Measurements from ENCODE around the gene PPP1R11. TPM values are rescaled to one million over a fixed set of nuclear protein-coding genes. Genes with fewer than 3 reads are reported as not detected.

PPP1R11 gene
- total and polyA plus RNA-seq, 2 of the 13 experiments (the other 11 are each of a cell fraction or from before 2014, with no cell fraction given), result 32.1 to 58.9 TPM

DNA sequence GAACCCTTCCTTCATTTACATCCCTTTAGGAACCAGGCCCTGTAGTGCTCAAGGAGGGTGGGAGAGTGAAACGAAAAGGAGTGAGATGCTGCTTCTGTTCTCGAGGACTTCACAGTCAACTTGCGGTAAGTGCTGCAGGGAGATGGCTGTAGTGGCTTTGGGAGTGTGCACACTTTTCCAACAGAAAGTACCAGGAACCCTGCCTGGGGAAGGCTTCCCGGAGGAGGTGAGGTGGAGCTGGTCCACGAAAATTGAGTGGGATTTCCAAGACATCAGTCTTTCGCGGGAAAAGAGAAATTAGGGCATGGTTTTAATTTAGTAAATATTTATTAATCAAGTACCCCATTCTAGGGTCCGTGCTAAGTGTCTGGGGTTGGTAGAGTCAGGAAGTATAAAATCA, 33.2 kb downstream of the PPP1R11 start:
- intact Hi-C loops (cut with micrococcal nuclease; ENCODE audit: unreplicated experiment), result no loop called here
- Histone ChIP-seq H3K27ac (ENCODE audit: extremely low read length, insufficient read depth, low read length) (peak overlapping the region; percentile 79), H3K79me2 (ENCODE audit: insufficient read depth, low read length) (peaks cover 9% of the 10 kb centered on the region), H3K4me1 (ENCODE audit: insufficient read depth, low read length) (peaks cover 86% of the 10 kb centered on the region), H4K20me1 (ENCODE audit: insufficient read depth, low read length) (no peaks in the 10 kb centered on the region), H3K9ac (ENCODE audit: insufficient read depth, low read depth, low read length) (peak overlapping the region; percentile 79; the same call in 1 of the 2 replicates), H3K27me3 (ENCODE audit: control insufficient read depth in 1 of 2, insufficient read depth in 2 of 2, low read length in 2 of 2) (no peaks in the 10 kb centered on the region; a peak in 1 of 5 replicates), H3K4me3 (replicated peaks in 1 of 3; ENCODE audit: insufficient read depth in 1 of 3, low read depth in 2 of 3, low read length in 3 of 3) (peak overlapping the region; percentile 63 to 77 (median 71); a peak in 4 of 6 replicates), H2AFZ (ENCODE audit: low read length) (no peak overlapping the region), H3K36me3 (replicated peaks in 1 of 2; ENCODE audit: control insufficient read depth in 1 of 2, insufficient read depth in 2 of 2, low read length in 2 of 2) (no peaks in the 10 kb centered on the region), H3K9me3 (ENCODE audit: low read length) (no peaks in the 10 kb centered on the region), H3K4me2 (ENCODE audit: low read depth, low read length) (peak overlapping the region; percentile 96)
- DNase-seq (ENCODE audit: low spot score) (no peak), ATAC-seq (no peak), FAIRE-seq (no peak)
- CTCF ChIA-PET (ENCODE audit: low intra/inter-chr PET ratio, low total read pairs), result no interaction called here
- WGBS (ENCODE audit: low lambda C conversion rate), result 56% methylated on average over 8 of the region's 8 CpGs
- POLR2A ChIA-PET, result interaction anchor here (1.6 kb wide), 1 partner anchor 39 kb away, joined by 4 read pairs; the partner anchor contains the start of gene POLR1H
- BruUV-seq (replicated peaks), result no TSS peak
- in situ Hi-C loops (cut with HindIII; ENCODE audit: extremely low pct_ligation_motif_present, low pct_unique_long_range_greater_than_20kb), result loop anchor here (5.0 kb wide), 1 partner anchor 72 kb away; no protein-coding TSS in a partner anchor
- TF ChIP-seq RARG (CRISPR knock-in tag; IDR thresholded peaks at IDR 0.05; ENCODE audit: low read depth), result no peak
- TF ChIP-seq ZNF34 (CRISPR knock-in tag; IDR thresholded peaks at IDR 0.05; ENCODE audit: borderline replicate concordance), result no peak
- peak; percentile 74 for TF ChIP-seq ZMYM3 (CRISPR knock-in tag; IDR thresholded peaks at IDR 0.05)
- 0 out of 2 replicates have a peak, but pooled peaks have one; percentile 4 for TF ChIP-seq ZNF337 (CRISPR knock-in tag; IDR thresholded peaks at IDR 0.05; ENCODE audit: borderline replicate concordance, low read depth)
- no peak for TF ChIP-seq ZNF619 (CRISPR knock-in tag; IDR thresholded peaks at IDR 0.05)
- TF ChIP-seq, protein P1, sequence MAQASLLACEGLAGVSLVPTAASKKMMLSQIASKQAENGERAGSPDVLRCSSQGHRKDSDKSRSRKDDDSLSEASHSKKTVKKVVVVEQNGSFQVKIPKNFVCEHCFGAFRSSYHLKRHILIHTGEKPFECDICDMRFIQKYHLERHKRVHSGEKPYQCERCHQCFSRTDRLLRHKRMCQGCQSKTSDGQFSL (CRISPR knock-in tag; IDR thresholded peaks at IDR 0.05), result no peak
- TF ChIP-seq, protein P2, sequence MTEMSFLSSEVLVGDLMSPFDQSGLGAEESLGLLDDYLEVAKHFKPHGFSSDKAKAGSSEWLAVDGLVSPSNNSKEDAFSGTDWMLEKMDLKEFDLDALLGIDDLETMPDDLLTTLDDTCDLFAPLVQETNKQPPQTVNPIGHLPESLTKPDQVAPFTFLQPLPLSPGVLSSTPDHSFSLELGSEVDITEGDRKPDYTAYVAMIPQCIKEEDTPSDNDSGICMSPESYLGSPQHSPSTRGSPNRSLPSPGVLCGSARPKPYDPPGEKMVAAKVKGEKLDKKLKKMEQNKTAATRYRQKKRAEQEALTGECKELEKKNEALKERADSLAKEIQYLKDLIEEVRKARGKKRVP (CRISPR knock-in tag; IDR thresholded peaks at IDR 0.05), result no peak
- TF ChIP-seq ASH2L (IDR thresholded peaks at IDR 0.05; ENCODE audit: insufficient read length, low read depth, low read length), result no peak
- TF ChIP-seq, protein P3, sequence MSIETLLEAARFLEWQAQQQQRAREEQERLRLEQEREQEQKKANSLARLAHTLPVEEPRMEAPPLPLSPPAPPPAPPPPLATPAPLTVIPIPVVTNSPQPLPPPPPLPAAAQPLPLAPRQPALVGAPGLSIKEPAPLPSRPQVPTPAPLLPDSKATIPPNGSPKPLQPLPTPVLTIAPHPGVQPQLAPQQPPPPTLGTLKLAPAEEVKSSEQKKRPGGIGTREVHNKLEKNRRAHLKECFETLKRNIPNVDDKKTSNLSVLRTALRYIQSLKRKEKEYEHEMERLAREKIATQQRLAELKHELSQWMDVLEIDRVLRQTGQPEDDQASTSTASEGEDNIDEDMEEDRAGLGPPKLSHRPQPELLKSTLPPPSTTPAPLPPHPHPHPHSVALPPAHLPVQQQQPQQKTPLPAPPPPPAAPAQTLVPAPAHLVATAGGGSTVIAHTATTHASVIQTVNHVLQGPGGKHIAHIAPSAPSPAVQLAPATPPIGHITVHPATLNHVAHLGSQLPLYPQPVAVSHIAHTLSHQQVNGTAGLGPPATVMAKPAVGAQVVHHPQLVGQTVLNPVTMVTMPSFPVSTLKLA (IDR thresholded peaks at IDR 0.05), result no peak
- TF ChIP-seq, protein P4, sequence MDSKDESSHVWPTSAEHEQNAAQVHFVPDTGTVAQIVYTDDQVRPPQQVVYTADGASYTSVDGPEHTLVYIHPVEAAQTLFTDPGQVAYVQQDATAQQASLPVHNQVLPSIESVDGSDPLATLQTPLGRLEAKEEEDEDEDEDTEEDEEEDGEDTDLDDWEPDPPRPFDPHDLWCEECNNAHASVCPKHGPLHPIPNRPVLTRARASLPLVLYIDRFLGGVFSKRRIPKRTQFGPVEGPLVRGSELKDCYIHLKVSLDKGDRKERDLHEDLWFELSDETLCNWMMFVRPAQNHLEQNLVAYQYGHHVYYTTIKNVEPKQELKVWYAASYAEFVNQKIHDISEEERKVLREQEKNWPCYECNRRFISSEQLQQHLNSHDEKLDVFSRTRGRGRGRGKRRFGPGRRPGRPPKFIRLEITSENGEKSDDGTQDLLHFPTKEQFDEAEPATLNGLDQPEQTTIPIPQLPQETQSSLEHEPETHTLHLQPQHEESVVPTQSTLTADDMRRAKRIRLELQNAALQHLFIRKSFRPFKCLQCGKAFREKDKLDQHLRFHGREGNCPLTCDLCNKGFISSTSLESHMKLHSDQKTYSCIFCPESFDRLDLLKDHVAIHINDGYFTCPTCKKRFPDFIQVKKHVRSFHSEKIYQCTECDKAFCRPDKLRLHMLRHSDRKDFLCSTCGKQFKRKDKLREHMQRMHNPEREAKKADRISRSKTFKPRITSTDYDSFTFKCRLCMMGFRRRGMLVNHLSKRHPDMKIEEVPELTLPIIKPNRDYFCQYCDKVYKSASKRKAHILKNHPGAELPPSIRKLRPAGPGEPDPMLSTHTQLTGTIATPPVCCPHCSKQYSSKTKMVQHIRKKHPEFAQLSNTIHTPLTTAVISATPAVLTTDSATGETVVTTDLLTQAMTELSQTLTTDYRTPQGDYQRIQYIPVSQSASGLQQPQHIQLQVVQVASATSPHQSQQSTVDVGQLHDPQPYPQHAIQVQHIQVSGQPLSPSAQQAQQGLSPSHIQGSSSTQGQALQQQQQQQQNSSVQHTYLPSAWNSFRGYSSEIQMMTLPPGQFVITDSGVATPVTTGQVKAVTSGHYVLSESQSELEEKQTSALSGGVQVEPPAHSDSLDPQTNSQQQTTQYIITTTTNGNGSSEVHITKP (CRISPR knock-in tag; IDR thresholded peaks at IDR 0.05; ENCODE audit: low read depth), result 0 out of 2 replicates have a peak, but pooled peaks have one; percentile 7
- TF ChIP-seq EHMT2 (IDR thresholded peaks at IDR 0.05; ENCODE audit: borderline replicate concordance, low read depth, low read length), result peak; percentile 54; the same call in 1 of the 2 replicates
- no peak for TF ChIP-seq POLR2AphosphoS5 (IDR thresholded peaks at IDR 0.05; ENCODE audit: low read depth, low read length)
- TF ChIP-seq BHLHE40 (IDR thresholded peaks at IDR 0.05; ENCODE audit: low read length), result no peak
- peak; percentile 88 for TF ChIP-seq ZFP36 (IDR thresholded peaks at IDR 0.05; ENCODE audit: borderline replicate concordance, low read depth, low read length, partially characterized antibody)
- TF ChIP-seq ZNF788 (CRISPR knock-in tag; IDR thresholded peaks at IDR 0.05; ENCODE audit: borderline replicate concordance), result no peak
- TF ChIP-seq HCFC1 (IDR thresholded peaks at IDR 0.05; ENCODE audit: low read depth, low read length), result no peak
- no peak for TF ChIP-seq ZNF10 (CRISPR knock-in tag; IDR thresholded peaks at IDR 0.05; ENCODE audit: borderline replicate concordance, low read depth)
- TF ChIP-seq ZNF790 (CRISPR knock-in tag; IDR thresholded peaks at IDR 0.05; ENCODE audit: borderline replicate concordance), result no peak
- 0 out of 2 replicates have a peak, but pooled peaks have one; percentile 1 for TF ChIP-seq ZNF230 (CRISPR knock-in tag; IDR thresholded peaks at IDR 0.05)
